A673 (cell line): ENCODE results near the gene ERMP1.

Experiments
- EZH2 ChIP-seq: fragments of 200-600 bp; sonication (generic); IDR thresholded peaks from 2 replicates; pipeline ENCODE4 v1.6.1; 2017; ENCODE audit warnings: borderline replicate concordance, low read depth, mild to moderate bottlenecking, mixed read lengths, antibody characterized with exemption, low read length; ENCODE audit not compliant: poor library complexity, severe bottlenecking
- TF ChIP-seq, protein P1 (sequence below): fragments of 300-800, 200-600 bp; sonication (generic); conservative IDR thresholded peaks from 2 replicates; pipeline ENCODE4 v1.5.1; 2017; ENCODE audit warnings: low read depth, mild to moderate bottlenecking, antibody characterized with exemption, low read length, moderate library complexity, mixed read lengths

- TF ChIP-seq EZH2, result no peak
- TF ChIP-seq, protein P1, sequence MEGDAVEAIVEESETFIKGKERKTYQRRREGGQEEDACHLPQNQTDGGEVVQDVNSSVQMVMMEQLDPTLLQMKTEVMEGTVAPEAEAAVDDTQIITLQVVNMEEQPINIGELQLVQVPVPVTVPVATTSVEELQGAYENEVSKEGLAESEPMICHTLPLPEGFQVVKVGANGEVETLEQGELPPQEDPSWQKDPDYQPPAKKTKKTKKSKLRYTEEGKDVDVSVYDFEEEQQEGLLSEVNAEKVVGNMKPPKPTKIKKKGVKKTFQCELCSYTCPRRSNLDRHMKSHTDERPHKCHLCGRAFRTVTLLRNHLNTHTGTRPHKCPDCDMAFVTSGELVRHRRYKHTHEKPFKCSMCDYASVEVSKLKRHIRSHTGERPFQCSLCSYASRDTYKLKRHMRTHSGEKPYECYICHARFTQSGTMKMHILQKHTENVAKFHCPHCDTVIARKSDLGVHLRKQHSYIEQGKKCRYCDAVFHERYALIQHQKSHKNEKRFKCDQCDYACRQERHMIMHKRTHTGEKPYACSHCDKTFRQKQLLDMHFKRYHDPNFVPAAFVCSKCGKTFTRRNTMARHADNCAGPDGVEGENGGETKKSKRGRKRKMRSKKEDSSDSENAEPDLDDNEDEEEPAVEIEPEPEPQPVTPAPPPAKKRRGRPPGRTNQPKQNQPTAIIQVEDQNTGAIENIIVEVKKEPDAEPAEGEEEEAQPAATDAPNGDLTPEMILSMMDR, result no peak
Measured at GRCh38 chr9:5840788-5841187, 7.9 kb upstream of the ERMP1 start.
